Measurements from ENCODE around the gene CST6. TPM values are rescaled to one million over a fixed set of nuclear protein-coding genes. Genes with fewer than 3 reads are reported as not detected.

CST6 gene
- total RNA-seq, 1 donor from 2014 or later, result 0.59 TPM

DNA sequence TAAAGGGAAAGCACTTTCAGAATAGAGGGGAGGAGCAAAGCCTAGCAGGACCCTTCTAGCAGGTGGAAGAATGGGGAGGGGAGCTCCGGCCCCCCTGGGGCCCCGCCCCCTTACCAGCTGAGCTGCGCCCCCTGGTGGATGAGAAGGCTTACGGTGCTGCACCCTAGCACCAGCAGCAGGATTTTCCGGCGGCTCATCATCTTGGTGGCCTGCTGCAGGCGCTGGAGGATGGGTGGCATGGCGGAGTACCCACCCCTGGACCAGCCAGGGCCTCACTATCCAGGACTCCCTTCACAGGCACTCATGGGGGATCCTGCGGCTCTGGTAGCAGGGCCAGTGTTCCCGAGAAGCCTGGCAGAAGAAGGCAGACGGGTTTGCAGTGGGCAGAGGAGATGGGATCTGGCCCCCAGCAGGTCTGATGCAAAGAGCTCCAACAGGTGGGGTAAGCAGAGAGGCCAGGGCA, 33.4 kb downstream of the CST6 start:
- intact Hi-C loops (cut with micrococcal nuclease), result no loop called here

DNA sequence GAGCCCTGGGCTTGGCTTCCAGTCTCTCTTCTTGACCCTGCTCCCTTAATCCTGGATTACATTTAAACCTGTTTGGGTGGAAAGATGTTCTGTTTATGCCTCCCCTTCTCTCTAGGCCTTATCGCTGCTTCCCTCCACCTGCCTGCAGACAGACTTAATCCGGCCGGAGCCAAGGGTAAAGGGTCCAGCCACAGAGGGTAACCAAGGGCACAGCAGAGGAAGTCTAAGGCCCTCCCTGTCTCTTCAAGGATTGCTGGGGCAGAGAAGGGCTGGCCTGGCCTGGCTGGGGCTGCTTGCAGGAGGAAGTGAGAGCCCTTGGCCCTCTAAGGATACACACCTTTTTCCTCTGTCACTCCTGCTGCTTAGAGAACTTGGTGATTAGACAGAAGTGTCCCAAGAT, 35.1 kb downstream of the CST6 start:
- intact Hi-C loops (cut with micrococcal nuclease), result no loop called here

DNA sequence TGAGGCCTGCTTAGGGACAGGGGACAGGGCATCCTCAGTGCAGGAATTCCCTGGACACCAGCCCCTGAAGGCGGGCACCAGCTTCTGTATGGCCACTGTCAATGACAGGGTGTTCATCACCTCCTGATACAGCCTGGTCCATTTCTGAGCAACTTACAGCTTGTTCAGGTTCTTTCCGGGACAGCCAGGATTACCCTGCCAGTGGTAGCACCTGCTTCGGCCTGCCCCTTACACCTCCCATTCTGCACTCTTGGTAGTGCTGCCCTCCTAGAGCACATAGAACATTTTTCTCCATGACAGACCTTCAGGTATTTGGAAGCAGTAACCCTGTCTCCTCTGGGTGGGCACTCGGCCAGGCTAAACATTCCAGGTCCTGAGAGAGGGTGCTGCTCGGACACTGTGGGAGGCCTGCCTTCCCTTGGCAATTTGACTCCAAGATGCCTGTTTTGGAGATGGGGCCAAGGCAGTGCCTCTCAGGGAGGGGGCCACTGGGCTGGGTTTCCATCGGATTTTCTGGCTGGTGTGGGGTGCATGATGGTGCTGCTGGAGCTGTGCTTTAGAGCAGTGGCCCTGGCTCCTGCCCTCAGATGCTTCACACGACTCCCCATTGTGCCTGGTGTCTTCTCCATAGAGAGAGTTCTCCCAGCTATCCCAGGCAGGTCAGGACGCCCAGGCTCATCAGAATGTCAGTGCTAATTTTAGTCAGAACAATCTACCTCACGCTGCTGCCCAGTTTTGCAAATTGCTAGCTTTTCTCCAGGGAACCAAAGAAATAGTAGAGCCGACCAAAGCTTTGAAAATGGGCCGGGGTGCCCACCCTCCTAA, 35.9 kb downstream of the CST6 start:
- intact Hi-C loops (cut with micrococcal nuclease), result no loop called here

DNA sequence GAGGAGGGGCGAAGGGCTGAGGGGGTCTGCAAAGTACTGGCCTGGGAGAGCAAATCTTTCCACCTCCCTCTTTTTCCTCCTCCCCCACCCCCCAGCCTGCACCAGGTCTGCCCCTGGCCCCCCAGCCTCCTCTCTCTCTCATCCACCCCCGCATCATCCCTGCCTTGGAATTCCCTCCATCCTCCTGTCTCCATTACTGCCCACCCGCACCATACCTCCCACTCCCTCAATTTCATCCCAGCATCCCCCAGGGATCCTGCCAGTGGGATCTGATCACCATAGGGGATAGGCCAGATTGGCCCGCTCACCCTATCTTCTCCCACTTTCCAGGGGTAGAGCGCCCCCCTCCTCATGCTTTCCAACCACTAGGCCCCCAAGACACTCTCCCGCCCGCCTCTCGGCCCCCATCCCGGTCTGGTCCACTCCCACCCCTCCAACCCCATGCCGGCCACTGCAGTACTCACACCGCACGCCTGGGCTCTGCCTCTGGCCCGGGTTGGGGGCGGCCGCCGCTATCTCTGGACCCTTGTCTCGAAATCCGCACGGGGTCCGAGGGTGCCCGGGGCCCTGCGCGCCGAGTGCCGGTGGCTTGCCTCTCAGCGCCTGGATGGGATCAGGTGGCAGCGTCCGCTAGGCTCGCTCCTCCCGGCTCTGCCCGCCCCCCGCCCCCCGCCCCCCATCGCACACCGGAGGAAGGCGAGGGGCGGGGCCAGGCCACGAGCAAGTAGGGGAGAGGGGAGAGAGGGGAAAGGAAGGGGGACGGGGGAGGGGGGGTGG, 36.9 kb downstream of the CST6 start, which contains the start of gene GAL3ST3:
Gene GAL3ST3, minus strand, starts transcription at position 615 of the 777 bp plus-strand sequence. CDS start 3,746 bp downstream, outside the sequence.
- intact Hi-C loops (cut with micrococcal nuclease), result no loop called here

DNA sequence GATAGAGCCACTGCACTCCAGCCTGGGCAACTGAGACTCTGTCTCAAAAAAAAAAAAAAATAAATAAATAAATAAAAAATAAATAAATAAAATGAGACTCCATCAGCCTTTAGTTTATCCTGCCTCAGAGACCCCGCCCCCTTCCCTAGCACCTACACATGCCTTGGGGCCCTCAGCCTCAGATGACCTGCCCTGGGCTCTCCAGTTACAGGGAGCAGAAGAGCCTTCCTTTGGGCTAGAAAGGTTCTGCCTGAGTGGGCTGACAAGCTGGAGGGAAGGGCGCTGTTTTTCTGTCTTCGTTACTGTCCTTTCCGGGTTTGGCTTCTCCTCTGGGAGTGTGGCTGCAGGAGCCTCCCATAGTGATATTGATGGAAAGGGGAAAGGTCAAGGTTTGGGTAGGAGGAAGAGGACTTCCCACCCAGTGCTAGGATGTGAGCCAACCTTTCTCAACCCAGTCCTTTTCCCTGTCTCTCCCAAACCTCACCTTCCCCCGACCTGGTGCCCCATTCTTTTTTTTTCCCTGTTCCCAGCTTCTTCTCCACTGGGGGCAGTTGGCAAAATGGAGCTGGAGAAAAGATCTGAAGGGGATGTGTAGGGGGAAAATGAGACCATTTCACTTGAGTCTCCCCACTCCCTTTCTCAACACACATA, 38.9 kb downstream of the CST6 start:
- intact Hi-C loops (cut with micrococcal nuclease), result loop anchor here (5.0 kb wide), 1 partner anchor 297 kb away; the partner anchor contains the start of genes B4GAT1 and BRMS1

DNA sequence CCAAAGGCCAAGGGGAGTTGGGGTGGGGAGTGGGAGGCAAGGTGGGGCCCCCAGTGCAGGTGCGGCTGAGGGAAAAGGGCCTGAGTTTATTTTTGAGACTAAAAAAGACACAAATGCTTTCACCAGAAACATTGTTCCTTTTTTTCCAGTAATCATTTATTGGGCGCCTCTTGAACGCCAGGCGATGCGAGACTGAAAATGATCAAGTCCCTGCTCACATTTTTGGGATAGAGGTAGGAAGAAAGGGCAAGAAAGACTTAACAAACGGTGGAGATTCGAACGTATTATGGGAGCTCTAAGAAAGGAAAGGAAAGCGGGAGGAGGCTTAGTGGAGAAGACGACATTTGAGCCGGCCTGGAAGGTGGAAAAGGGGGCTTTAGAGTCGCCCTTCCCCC, 39.6 kb downstream of the CST6 start:
- intact Hi-C loops (cut with micrococcal nuclease), result loop anchor here (5.0 kb wide), 1 partner anchor 296 kb away; the partner anchor contains the start of genes B4GAT1 and BRMS1

DNA sequence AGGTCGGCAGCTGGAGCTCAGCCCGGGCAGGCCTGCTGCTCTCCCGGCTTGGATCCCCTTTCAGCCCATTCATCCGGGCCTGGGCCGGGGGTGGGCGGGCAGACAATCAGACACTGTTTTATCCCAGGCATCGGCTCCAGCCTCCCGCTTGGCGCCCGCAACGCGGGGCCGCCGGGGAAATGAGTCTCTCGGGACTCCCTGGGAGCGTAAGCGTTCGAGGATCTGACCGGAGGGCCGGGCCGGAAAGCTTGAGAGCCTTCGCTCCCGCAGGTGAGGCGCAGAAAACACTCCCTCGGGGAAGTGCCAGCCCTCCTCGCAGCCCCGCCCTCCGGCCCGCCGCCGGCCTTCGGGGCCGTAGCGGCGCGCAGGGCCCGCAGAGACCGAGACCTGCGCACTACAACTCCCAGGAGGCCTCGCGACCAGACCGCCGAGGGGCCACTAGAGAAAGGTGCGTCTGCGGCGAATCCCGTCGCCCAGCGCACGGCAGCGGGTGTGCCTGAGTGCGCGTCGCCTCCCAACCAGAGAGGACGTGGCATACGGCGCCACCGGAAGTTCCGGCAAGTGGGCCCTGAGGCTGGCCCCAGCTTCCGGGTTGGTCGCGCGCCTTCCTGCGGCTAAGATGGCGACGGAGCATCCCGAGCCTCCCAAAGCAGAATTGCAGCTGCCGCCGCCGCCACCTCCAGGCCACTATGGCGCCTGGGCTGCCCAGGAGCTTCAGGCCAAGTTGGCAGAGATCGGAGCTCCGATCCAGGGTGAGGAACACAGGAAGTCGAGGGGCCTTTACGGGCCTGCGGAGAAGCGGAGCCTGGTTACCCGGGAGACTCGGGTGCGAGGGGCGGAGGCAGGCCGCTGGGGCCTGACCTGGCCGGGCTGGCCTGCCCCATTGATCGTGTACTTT, 40.2 kb downstream of the CST6 start, which contains the start of gene SF3B2:
Gene SF3B2, plus strand, starts transcription at position 599 of the 898 bp plus-strand sequence. Its CDS starts 21 bp downstream, at position 620.
- intact Hi-C loops (cut with micrococcal nuclease), result loop anchor here (1.0 to 5.0 kb wide), 15 partner anchors 17 to 482 kb away; partner anchors contain the start of genes B4GAT1, BANF1, BRMS1 and CCDC85B

- intact Hi-C loops (cut with micrococcal nuclease), result loop anchor here (1.0 to 5.0 kb wide), 15 partner anchors 17 to 482 kb away; partner anchors contain the start of genes B4GAT1, BANF1, BRMS1 and CCDC85B
These were observed 40.8 kb downstream of the CST6 start for GRCh38 chr11:66052664-66052982.

DNA sequence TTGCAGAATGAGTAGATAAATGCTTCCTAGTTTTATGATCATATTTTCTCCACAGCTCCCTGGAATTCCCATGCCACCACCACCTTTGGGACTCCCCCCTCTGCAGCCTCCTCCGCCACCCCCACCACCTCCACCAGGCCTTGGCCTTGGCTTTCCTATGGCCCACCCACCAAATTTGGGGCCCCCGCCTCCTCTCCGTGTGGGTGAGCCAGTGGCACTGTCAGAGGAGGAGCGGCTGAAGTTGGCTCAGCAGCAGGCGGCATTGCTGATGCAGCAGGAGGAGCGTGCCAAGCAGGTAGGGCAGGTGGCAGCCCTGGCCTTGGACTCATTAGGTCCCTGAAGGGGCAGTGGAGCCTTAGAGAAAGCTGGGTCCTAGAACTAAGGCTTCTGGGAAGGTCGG, 43.2 kb downstream of the CST6 start:
- intact Hi-C loops (cut with micrococcal nuclease), result no loop called here

GRCh38 chr11:66056501-66056900, 44.7 kb downstream of the CST6 start:
- intact Hi-C loops (cut with micrococcal nuclease), result no loop called here

GRCh38 chr11:66059966-66060680, 48.3 kb downstream of the CST6 start:
- intact Hi-C loops (cut with micrococcal nuclease), result loop anchor here (10.0 kb wide), 1 partner anchor 575 kb away; the partner anchor contains the start of gene RBM4

DNA sequence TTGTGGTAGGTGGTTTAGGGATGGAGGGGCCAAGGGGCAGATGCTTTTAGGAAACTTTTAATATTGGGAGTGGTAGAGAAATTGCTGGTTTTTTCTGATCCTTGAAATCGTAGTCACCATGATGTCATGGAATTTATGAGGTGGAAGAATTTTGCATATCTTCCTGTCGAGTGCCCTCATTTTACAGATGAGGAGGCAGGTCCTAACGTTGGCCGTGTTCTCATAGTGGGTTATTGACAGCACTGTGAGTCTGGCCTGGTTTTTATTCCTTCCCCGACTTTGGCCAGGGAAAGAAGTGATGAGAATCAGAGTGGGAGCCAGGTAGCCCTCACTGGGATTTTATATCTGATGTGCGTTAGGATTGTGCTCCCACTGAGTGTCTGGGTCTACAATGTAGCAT, 49.5 kb downstream of the CST6 start:
- intact Hi-C loops (cut with micrococcal nuclease), result loop anchor here (10.0 kb wide), 1 partner anchor 574 kb away; the partner anchor contains the start of gene RBM4

- intact Hi-C loops (cut with micrococcal nuclease), result loop anchor here (10.0 kb wide), 1 partner anchor 572 kb away; the partner anchor contains the start of gene RBM4
These were observed 50.6 kb downstream of the CST6 start for GRCh38 chr11:66062408-66062807.

Other genes with a start within 250 kb of the CST6 start
- gene AP5B1, start 231.0 kb upstream of the CST6 start, total RNA-seq, result 18.0 and 18.1 TPM in 2 replicates
- gene OVOL1, start 224.9 kb upstream of the CST6 start, total RNA-seq, result not detected in 2 replicates
- 2.3 and 2.9 TPM in 2 replicates for gene SNX32, start 178.0 kb upstream of the CST6 start, total RNA-seq
- gene CFL1, start 153.8 kb upstream of the CST6 start, total RNA-seq, result 1,611 and 1,643 TPM in 2 replicates
- gene MUS81, start 151.6 kb upstream of the CST6 start, total RNA-seq, result 100 and 103 TPM in 2 replicates
- 7.2 TPM in 2 replicates for gene EFEMP2, start 139.2 kb upstream of the CST6 start, total RNA-seq
- gene CTSW, start 132.2 kb upstream of the CST6 start, total RNA-seq, result 28.8 and 29.5 TPM in 2 replicates
- gene FIBP, start 123.5 kb upstream of the CST6 start, total RNA-seq, result 85.3 and 88.7 TPM in 2 replicates
- gene CCDC85B, start 121.3 kb upstream of the CST6 start, total RNA-seq, result 46.9 and 47.7 TPM in 2 replicates
- 3.0 and 6.0 TPM in 2 replicates for gene FOSL1, start 111.6 kb upstream of the CST6 start, total RNA-seq
- 29.3 and 29.5 TPM in 2 replicates for gene C11orf68, start 92.9 kb upstream of the CST6 start, total RNA-seq
- 160 and 165 TPM in 2 replicates for gene DRAP1, start 92.6 kb upstream of the CST6 start, total RNA-seq
- not detected in 2 replicates for gene TSGA10IP, start 66.5 kb upstream of the CST6 start, total RNA-seq
- 82.5 and 84.9 TPM in 2 replicates for gene SART1, start 50.3 kb upstream of the CST6 start, total RNA-seq
- gene EIF1AD, start 9.9 kb upstream of the CST6 start, total RNA-seq, result 48.8 and 53.5 TPM in 2 replicates
- gene BANF1, start 9.5 kb upstream of the CST6 start, total RNA-seq, result 217 and 224 TPM in 2 replicates
- 0.32 TPM in 1 of 2 replicates, not detected in the other for gene CATSPER1, start 14.5 kb downstream of the CST6 start, total RNA-seq
- gene GAL3ST3, start 37.2 kb downstream of the CST6 start, total RNA-seq, result not detected in 2 replicates
- gene SF3B2, start 40.4 kb downstream of the CST6 start, total RNA-seq, result 218 and 235 TPM in 2 replicates
- gene PACS1, start 58.3 kb downstream of the CST6 start, total RNA-seq, result 90.5 and 91.2 TPM in 2 replicates
- 57.3 and 64.3 TPM in 2 replicates for gene KLC2, start 245.7 kb downstream of the CST6 start, total RNA-seq

All from T-helper 1 cell treated with Interleukin-12 subunit alpha and Interleukin-12 subunit beta and Interleukin-4 antibody, amounts not matched to agents 30 ng/mL and 1 ng/mL, for 36 hours (primary cell).